ENCODE results near the gene GCNA.

GCNA gene

GRCh38 chrX:71612256-71612655, 34.0 kb downstream of the GCNA start:
- no peak for DNase-seq (ENCODE audit: low read depth in 4 of 4, low spot score in 1 of 4)

- no peak for DNase-seq (ENCODE audit: low read depth in 4 of 4, low spot score in 1 of 4)
These were observed 36.8 kb downstream of the GCNA start for GRCh38 chrX:71615056-71615455.

- no peak for DNase-seq (ENCODE audit: low read depth in 4 of 4, low spot score in 1 of 4)
These were observed 37.7 kb downstream of the GCNA start for GRCh38 chrX:71615954-71616353.

- no peak for DNase-seq (ENCODE audit: low read depth in 4 of 4, low spot score in 1 of 4)
These were observed 38.7 kb downstream of the GCNA start for GRCh38 chrX:71616672-71617529.

- DNase-seq (ENCODE audit: low read depth in 4 of 4, low spot score in 1 of 4) = no peak
These were observed 39.5 kb downstream of the GCNA start for GRCh38 chrX:71617742-71618141.

GRCh38 chrX:71618303-71618721, 40.1 kb downstream of the GCNA start, which contains the start of gene CXCR3:
Gene CXCR3, minus strand, starts transcription at chrX:71618511. Its CDS starts 62 bp downstream, at chrX:71618449.
- DNase-seq (ENCODE audit: low read depth in 4 of 4, low spot score in 1 of 4) = peak; percentile 24 to 71 (median 34)

GRCh38 chrX:71618787-71619186, 40.5 kb downstream of the GCNA start:
- DNase-seq (ENCODE audit: low read depth in 4 of 4, low spot score in 1 of 4) = no peak

- peak; percentile 27 to 57 (median 36) for DNase-seq (ENCODE audit: low read depth in 4 of 4, low spot score in 1 of 4)
These were observed 41.0 kb downstream of the GCNA start for GRCh38 chrX:71619193-71619592.

GRCh38 chrX:71619986-71620385, 41.7 kb downstream of the GCNA start:
- DNase-seq (ENCODE audit: low read depth in 4 of 4, low spot score in 1 of 4) = no peak

- DNase-seq (ENCODE audit: low read depth in 4 of 4, low spot score in 1 of 4) = no peak
These were observed 43.4 kb downstream of the GCNA start for GRCh38 chrX:71621603-71622002.

- DNase-seq (ENCODE audit: low read depth in 4 of 4, low spot score in 1 of 4) = no peak
These were observed 43.9 kb downstream of the GCNA start for GRCh38 chrX:71622032-71622575.

- DNase-seq (ENCODE audit: low read depth in 4 of 4, low spot score in 1 of 4) = peak; percentile 24 to 58 (median 34)
These were observed 44.6 kb downstream of the GCNA start for GRCh38 chrX:71622576-71623450.

GRCh38 chrX:71623714-71624113, 45.5 kb downstream of the GCNA start:
- DNase-seq (ENCODE audit: low read depth in 4 of 4, low spot score in 1 of 4) = no peak

- no peak for DNase-seq (ENCODE audit: low read depth in 4 of 4, low spot score in 1 of 4)
These were observed 47.2 kb downstream of the GCNA start for GRCh38 chrX:71625471-71625870.

GRCh38 chrX:71626576-71626975, 48.3 kb downstream of the GCNA start:
- no peak for DNase-seq (ENCODE audit: low read depth in 4 of 4, low spot score in 1 of 4)

GRCh38 chrX:71627588-71628404, 49.6 kb downstream of the GCNA start:
- no peak for DNase-seq (ENCODE audit: low read depth in 4 of 4, low spot score in 1 of 4)

GRCh38 chrX:71629467-71629866, 51.2 kb downstream of the GCNA start:
- no peak for DNase-seq (ENCODE audit: low read depth in 4 of 4, low spot score in 1 of 4)

- DNase-seq (ENCODE audit: low read depth in 4 of 4, low spot score in 1 of 4) = no peak
These were observed 54.9 kb downstream of the GCNA start for GRCh38 chrX:71632923-71633657.

GRCh38 chrX:71634366-71634765, 56.1 kb downstream of the GCNA start:
- no peak for DNase-seq (ENCODE audit: low read depth in 4 of 4, low spot score in 1 of 4)

Measured in stimulated activated CD4-positive, alpha-beta T cell treated with anti-CD3 and anti-CD28 coated beads, Interleukin-1b, Interleukin-23, amount 100 ng/mL, for 24 hours (primary cell).